MG63 (cell line): ENCODE data around the gene SART1. TPM values are rescaled to one million over a fixed set of nuclear protein-coding genes. Genes with fewer than 3 reads are reported as not detected.

Experiments
- DNase-seq: peaks from one replicate; pipeline ENCODE4 v3.0.0-alpha.2; 2020
- H3K27me3 ChIP-seq: fragments of 250-450 bp; sonication (Bioruptor Pico); 2 replicates; pipeline ENCODE4 v1.5.1; 2020; ENCODE audit warnings: mild to moderate bottlenecking, moderate library complexity
- H3K36me3 ChIP-seq: fragments of 250-450 bp; sonication (Bioruptor Pico); 2 replicates; pipeline ENCODE4 v1.5.1; 2020; ENCODE audit warnings: mild to moderate bottlenecking, moderate library complexity
- H3K4me3 ChIP-seq: fragments of 250-450 bp; sonication (Bioruptor Pico); 2 replicates; pipeline ENCODE4 v1.5.1; 2020; ENCODE audit warnings: mild to moderate bottlenecking, moderate library complexity
- H3K9me3 ChIP-seq: fragments of 250-450 bp; sonication (Bioruptor Pico); 2 replicates; pipeline ENCODE4 v1.5.1; 2020; ENCODE audit warnings: mild to moderate bottlenecking, moderate library complexity
- total RNA-seq: library from RNA; depleted of rRNA; stranded (reverse); fragments of >200 nt; shearing (Covaris generic); gene quantifications from 2 replicates; pipeline ENCODE4 v1.2.3, GENCODE V29; 2014; ENCODE audit warnings: low replicate concordance

SART1 gene
- total RNA-seq, 1 experiment from 2014 or later: 45.4 TPM

- Histone ChIP-seq H3K4me3 (no peak overlapping the region), H3K9me3 (no peaks in the 10 kb centered on the region), H3K36me3 (peaks cover 21% of the 10 kb centered on the region), H3K27me3 (no peaks in the 10 kb centered on the region)
- DNase-seq: no peak
Observed at GRCh38 chr11:65976216-65977176, 15.0 kb downstream of the SART1 start.

DNA sequence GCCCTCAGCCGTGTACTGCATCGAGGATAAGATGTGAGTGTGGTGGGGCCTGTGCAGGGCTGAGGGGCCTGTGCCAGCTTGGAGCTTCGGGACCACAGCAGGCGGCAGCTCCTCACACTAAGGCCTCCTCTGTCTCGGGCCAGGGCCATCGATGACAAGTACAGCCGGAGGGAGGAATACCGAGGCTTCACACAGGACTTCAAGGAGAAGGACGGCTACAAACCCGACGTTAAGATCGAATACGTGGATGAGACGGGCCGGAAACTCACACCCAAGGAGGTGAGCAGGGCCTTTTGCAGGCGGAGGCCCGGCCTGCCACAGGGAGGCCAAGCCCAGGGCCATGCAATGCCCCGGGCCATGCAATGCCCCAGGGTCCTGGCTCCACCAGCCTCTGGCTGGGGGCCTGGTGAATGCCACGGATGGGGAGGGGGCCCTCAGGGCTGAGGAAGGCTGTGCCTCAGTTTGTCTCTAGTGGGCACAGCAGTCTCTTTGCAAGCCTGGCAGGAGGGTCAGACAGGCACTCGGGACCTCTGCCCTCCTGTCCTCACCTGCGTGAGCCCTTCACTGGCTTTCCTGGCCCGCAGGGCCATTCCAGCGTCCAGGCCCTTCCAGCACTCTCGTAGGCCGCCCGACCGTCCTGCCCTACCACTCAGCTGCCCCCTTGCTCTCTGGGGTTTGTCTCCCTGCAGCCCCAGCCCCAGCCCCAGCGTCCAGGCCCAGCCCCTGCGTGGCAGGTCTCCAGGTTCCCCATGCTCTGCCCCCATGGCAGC is 16.3 kb downstream of the SART1 start:
- Histone ChIP-seq H3K4me3 (no peak overlapping the region), H3K9me3 (no peaks in the 10 kb centered on the region), H3K36me3 (peaks cover 19% of the 10 kb centered on the region), H3K27me3 (no peaks in the 10 kb centered on the region)
- DNase-seq: no peak

GRCh38 chr11:65978391-65979238 is 17.1 kb downstream of the SART1 start:
- Histone ChIP-seq H3K27me3 (no peaks in the 10 kb centered on the region), H3K4me3 (no peak overlapping the region), H3K36me3 (peaks cover 13% of the 10 kb centered on the region), H3K9me3 (no peaks in the 10 kb centered on the region)
- DNase-seq: no peak

GRCh38 chr11:65979261-65979759 is 17.8 kb downstream of the SART1 start:
- Histone ChIP-seq H3K27me3 (no peaks in the 10 kb centered on the region), H3K4me3 (no peak overlapping the region), H3K9me3 (no peaks in the 10 kb centered on the region), H3K36me3 (peaks cover 13% of the 10 kb centered on the region)
- DNase-seq: no peak

GRCh38 chr11:65981101-65981740 is 19.7 kb downstream of the SART1 start:
- no peak for DNase-seq
- no peaks in the 10 kb centered on the region for H3K9me3 ChIP-seq
- H3K27me3 ChIP-seq: no peaks in the 10 kb centered on the region
- H3K4me3 ChIP-seq: no peak overlapping the region
- peaks cover 10% of the 10 kb centered on the region for H3K36me3 ChIP-seq

GRCh38 chr11:65981972-65982823 is 20.7 kb downstream of the SART1 start:
- Histone ChIP-seq H3K36me3 (peaks cover 10% of the 10 kb centered on the region), H3K9me3 (no peaks in the 10 kb centered on the region), H3K4me3 (no peak overlapping the region), H3K27me3 (no peaks in the 10 kb centered on the region)
- no peak for DNase-seq

DNA sequence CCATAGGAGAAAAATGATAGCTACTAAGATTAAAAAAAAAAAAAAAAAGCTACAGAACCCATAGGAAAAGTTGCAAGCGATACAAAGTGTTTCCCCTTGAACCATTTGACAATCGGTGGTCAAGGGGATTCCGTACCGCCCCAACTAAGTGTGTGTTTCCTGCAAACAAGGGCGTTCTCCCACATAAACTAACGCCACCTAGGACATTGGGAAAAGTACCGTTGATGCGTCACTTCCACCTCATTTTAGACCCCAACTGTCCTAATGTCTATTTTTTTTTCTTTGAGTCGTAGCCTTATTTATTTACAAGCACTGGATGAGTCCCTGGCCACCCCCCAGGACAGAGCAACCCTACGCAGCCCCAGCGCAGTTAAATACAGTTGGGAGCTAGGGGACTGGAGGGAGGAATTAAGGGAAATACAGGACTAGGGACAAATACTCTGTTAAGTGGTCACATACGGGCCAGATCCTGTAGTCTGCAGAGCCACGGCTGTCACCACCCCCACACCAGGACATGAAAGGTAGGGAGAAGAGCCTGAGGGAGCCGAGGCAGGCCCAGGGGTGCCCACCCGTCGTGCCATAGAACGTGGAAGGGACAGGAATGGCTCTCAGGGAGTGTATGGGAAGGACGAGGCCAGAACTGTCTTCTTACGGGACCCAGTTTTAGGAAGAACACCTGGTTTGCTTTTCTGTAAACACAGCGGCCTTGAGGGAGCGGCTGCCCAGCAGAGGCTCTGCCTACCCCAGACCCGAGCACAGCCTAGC is 21.5 kb downstream of the SART1 start:
- no peak for DNase-seq
- Histone ChIP-seq H3K27me3 (no peaks in the 10 kb centered on the region), H3K4me3 (no peak overlapping the region), H3K36me3 (peaks cover 7% of the 10 kb centered on the region), H3K9me3 (no peaks in the 10 kb centered on the region)

DNA sequence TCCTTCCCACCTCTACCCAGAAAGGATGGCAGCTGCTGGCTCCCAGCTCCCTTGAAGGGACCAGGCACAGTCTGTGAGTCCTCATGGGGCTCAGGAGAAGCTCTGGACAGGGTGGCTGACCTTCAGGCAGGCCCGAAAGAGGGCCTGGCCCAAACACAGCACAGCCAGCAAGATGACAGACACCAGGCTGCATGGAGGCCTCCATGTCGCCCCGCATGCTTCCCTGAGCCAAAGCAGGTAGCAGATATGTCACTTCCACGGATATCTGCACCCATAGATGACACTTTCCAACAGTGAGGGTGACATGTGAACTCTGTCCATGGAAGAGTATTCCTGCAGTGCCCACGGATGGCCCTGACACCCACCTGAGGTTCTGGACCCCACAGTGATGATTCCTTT is 22.1 kb downstream of the SART1 start:
- Histone ChIP-seq H3K4me3 (no peak overlapping the region), H3K9me3 (no peaks in the 10 kb centered on the region), H3K27me3 (no peaks in the 10 kb centered on the region), H3K36me3 (peaks cover 5% of the 10 kb centered on the region)
- no peak for DNase-seq

- Histone ChIP-seq H3K4me3 (no peak overlapping the region), H3K27me3 (no peaks in the 10 kb centered on the region), H3K9me3 (no peaks in the 10 kb centered on the region), H3K36me3 (peaks cover 18% of the 10 kb centered on the region)
- DNase-seq: no peak
Observed at GRCh38 chr11:65987336-65987735, 25.8 kb downstream of the SART1 start.

DNA sequence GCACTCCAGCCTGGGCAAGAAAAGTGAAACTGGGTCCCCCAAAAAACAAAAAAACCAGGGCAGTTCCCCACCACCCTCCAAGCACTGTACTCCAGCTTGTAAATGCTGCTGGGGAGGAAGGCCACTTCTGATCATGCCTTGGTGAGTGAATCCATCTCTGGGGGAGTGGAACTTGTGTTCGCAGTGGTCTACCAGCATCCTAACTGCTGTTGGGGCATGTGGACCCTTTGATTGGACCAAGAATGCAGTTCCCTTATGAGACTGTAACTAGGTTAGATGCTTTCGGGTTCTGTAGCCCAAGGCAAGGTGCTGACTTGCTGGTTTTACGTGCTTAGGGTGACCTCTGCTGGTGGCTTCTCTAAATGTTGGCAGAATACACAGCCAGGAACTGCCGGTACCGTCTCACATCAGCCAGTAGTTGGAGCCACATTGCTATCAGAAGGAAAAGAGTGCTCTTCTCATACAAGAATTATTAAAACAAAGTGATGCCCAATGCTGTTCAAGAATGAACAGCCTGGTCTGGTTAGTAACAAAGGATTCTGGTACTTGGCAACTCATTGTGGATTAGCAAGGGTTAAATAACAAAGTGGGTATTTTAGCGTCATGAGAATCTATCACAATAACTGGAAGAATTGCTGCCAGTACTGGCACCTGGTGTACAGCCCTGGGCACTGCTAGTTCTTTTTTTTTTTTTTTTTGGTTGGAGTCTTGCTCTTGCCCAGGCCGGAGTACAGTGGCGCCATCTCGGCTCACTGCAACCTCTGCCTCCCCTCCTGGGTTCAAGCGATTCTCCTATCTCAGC is 27.5 kb downstream of the SART1 start:
- no peak overlapping the region for H3K4me3 ChIP-seq
- peaks cover 18% of the 10 kb centered on the region for H3K36me3 ChIP-seq
- peak; percentile 77 for DNase-seq
- no peaks in the 10 kb centered on the region for H3K27me3 ChIP-seq
- H3K9me3 ChIP-seq: no peaks in the 10 kb centered on the region

GRCh38 chr11:65992056-65992455 is 30.5 kb downstream of the SART1 start:
- H3K4me3 ChIP-seq: no peak overlapping the region
- DNase-seq: no peak
- H3K27me3 ChIP-seq: no peaks in the 10 kb centered on the region
- H3K36me3 ChIP-seq: peaks cover 26% of the 10 kb centered on the region
- no peaks in the 10 kb centered on the region for H3K9me3 ChIP-seq

DNA sequence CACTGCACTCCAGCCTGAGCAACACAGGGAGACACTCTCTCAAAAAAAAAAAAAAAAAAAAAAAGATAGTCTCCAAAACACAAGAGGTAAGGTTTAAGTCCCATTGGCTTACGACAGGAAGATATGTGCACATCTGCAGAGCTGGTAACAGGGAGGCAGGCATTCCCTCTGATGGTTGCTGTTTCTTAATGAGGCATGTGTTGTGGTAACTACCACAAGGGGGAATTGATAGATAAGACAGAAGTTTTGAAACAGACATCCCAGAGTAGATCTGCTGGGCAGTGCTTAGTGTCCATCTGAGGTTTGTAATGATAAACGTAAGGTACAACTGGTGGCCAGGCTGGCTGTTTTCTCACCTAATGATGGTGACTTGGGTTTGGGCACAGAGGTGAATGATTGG is 35.8 kb downstream of the SART1 start:
- Histone ChIP-seq H3K27me3 (no peaks in the 10 kb centered on the region), H3K9me3 (no peaks in the 10 kb centered on the region), H3K36me3 (peaks cover 43% of the 10 kb centered on the region), H3K4me3 (no peak overlapping the region)
- DNase-seq: no peak

GRCh38 chr11:66001942-66002647 is 40.6 kb downstream of the SART1 start, which contains the start of the genes BANF1 and EIF1AD:
Gene BANF1, plus strand, starts transcription at chr11:66002503. Its CDS starts 748 bp downstream, at chr11:66003251.
Gene EIF1AD, minus strand, starts transcription at chr11:66002157. Its CDS starts 1,768 bp downstream, at chr11:66000389.
- peak; percentile 97 for DNase-seq
- peaks cover 69% of the 10 kb centered on the region for H3K36me3 ChIP-seq
- no peaks in the 10 kb centered on the region for H3K9me3 ChIP-seq
- peak within 1 kb of the TSS; percentile 90 for H3K4me3 ChIP-seq
- H3K27me3 ChIP-seq: no peaks in the 10 kb centered on the region
